Measurements from ENCODE around the gene HLA-F.

Gene HLA-F

GRCh38 chr6:29763491-29764289, 40.5 kb downstream of the HLA-F start:
- DNase-seq, result peak; percentile 50 to 75 (median 64)

- peak; percentile 24 to 60 (median 38) for DNase-seq
These were observed 41.4 kb downstream of the HLA-F start for GRCh38 chr6:29764422-29765196.

DNA sequence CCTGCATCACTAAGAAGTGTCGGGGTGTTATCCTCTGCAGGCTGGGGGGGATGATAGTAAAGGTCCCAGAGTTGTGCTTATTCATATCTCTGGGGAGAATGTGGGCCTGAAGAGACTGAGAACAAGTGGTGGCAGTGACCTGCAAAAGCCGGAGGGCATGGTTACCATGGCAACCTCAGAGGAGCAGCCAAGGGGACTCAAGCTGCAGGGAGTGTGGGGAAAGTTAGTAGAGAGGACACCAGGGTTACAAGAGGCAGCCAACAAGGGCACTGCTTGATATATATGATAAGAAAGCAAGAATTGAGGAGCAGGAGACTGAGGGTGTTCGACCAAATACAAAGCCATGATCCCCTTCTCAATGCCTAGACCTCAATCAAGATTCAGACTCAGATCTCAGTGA, 46.1 kb downstream of the HLA-F start:
- no peak for DNase-seq

DNA sequence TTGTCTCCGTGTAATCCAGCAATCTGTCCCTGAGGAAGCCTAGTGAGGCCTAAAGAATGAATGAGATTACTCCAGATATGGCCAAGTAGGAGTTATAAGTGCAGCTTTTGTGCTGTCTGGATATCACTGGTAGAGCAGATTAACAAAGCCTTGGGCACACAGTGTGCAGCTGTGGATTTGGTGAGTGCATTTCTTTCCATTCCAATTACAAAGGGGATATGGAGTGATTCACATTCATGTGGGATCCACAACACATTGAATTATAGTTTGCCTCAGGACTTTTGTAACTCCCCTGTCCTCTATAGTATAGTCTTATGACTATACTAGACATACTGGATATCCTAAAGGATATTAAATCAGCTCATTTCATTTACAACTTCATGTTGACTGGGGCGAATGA, 47.1 kb downstream of the HLA-F start:
- DNase-seq, result no peak

DNA sequence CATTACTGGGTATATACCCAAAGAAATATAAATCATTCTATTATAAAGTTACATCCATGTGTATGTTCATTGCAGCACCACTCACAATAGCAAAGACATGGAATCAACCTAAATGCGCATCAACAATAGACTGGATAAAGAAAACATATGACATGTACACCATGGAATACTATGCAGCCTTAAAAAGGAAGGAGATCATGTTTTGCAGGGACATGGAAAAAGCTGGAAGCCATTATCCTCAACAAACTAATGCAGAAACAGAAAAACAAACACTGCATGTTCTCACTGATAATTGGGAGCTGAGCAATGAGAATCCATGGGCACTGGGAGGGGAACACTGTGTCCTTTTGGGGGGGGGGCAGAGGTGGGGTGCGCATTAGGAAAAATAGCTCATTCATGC, 53.5 kb downstream of the HLA-F start:
- no peak for DNase-seq

Measured in suppressor macrophage (primary cell).